HG02943 (cell line): ENCODE measurements around the gene HOXA13.

Experiments used
- ATAC-seq: cut with Tn5 transposase; IDR thresholded peaks from one replicate; pipeline ENCODE4 v1.9.1; 2021; ENCODE audit warnings: mild to moderate bottlenecking, low read depth, moderate library complexity; ENCODE audit not compliant: unreplicated experiment

HOXA13 gene

GRCh38 chr7:27161214-27161720 lies 38.6 kb downstream of the HOXA13 start:
- ATAC-seq, result no peak

GRCh38 chr7:27160546-27161213 lies 39.2 kb downstream of the HOXA13 start:
- ATAC-seq, result no peak

GRCh38 chr7:27160145-27160545 lies 39.7 kb downstream of the HOXA13 start:
- no peak for ATAC-seq

GRCh38 chr7:27159266-27160144 lies 40.4 kb downstream of the HOXA13 start:
- no peak for ATAC-seq

DNA sequence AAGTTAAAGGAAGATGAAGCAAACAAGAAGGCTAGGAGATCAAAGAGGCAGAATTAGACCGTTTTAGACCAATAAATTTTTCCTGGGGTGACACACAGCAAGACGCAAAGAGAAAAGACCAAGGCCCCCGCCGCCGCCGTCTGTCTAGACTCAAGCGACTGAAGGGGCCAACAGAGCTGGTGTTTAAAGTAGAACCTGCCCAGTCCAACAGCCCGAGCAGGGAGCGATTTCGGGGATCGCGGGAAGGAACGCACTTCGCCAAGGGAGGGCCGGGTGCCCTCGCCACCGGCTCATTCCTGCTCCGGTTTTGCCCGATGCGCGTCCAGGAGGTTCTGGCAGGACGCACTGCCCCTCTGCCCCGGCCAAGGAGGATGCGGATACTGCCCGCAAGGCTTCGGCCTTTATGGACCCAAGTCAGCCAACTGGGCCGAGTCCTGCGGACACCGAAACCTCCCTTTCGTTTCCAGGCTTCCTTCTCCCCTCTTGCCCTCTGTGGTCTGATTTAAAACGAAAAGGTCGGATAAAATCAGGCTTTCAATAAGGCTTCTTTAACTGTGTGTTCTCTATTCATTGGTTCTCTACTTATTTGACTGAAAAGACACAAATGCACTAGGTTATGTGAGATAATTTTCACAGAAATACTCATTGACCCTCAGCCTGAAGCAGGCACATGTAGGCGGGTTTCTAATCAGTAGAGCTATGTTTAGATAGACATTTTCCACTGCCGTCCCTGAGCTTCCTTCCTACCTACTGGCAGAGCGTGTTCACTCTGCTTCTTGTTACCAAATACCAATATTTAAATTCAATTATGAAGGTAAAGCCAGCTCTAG lies 41.2 kb downstream of the HOXA13 start:
- no peak for ATAC-seq

DNA sequence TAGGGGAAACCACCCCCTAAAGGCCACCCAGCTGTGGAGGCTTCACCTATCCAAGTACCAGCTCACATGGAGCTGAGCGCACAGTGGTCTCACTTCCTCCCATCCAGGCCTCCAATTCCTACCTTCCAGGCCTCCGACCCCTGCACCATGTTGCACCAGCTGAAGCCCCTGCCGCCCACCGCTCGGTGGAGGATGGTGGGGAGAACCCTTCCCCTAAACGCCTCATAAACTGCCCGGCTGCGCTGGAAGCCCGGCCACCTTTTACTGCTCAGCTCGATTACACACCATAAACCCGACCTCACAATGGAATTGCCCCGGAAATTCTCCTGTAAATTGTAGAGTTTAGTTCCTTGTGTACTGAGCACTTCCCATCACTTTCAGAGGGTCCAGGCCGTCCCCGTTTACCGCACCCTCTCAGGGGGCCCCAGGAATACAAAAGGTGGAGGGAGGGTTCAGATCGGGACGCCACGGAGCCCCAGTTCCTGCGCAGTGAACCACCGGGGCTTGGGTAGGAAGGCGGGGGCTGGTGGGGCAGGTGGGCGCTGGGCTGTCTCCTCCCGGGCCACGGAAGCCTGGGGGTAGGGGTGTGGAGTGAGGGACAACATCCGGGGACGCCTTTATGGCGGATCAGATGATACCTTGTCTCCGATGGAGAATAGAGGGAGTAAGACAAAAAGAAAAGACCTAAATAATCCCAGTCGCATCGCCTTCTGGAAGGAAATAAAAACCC lies 42.0 kb downstream of the HOXA13 start:
- no peak for ATAC-seq

- ATAC-seq, result no peak
These were observed 42.8 kb downstream of the HOXA13 start for GRCh38 chr7:27156916-27157701.

DNA sequence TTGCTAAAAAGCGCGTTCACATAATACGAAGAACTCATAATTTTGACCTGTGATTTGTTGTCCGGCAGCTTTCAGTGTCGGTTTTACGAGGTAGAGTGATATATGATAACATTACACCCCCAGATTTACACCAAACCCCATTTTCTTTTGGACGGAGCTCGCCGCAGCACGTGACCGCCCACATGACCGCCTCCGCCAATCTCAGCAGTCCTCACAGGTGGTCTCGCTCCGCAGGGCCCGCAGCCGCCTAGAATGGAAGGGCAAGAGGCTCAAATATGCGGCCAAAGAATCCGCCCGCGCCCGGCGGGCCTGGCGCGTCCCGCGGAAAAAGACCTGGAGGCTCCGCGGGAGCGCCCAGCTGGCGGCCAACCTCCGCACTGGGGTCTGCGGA lies 43.4 kb downstream of the HOXA13 start, which contains the start of gene HOXA7:
Gene HOXA7, minus strand, starts transcription at position 168 of the 391 bp plus-strand sequence. Its CDS starts 130 bp downstream, at position 38.
- ATAC-seq, result no peak

GRCh38 chr7:27155816-27156507 lies 43.9 kb downstream of the HOXA13 start:
- ATAC-seq, result no peak

- ATAC-seq, result no peak
These were observed 44.7 kb downstream of the HOXA13 start for GRCh38 chr7:27154901-27155815.

DNA sequence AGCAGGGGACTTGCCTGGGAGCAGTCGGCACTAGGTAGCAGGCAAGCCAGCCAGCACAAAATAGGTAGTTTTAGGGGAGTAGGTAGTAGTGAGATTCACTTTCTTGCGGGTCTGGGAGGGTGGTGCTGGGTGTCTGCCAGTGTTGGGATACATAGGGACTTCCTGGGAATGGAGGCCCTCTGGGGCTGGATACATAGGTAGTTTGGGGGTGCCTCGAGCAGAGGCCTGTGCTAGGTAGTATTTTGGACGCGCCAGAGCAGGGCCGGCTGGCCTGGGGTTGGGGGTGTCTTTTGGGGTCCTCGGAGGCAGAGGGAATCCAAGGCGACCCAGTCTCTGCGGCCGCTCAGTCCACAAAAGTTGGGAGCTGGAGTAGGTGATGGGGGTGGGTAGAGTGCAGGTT lies 45.5 kb downstream of the HOXA13 start:
- no peak for ATAC-seq

GRCh38 chr7:27153526-27153925 lies 46.4 kb downstream of the HOXA13 start:
- ATAC-seq, result no peak

- no peak for ATAC-seq
These were observed 47.0 kb downstream of the HOXA13 start for GRCh38 chr7:27152816-27153442.

GRCh38 chr7:27151931-27152815 lies 47.7 kb downstream of the HOXA13 start, which contains the start of gene HOXA3:
Gene HOXA3 (minus strand): TSS chr7:27152583. CDS start chr7:27110640, 41,943 bp downstream.
- ATAC-seq, result no peak

GRCh38 chr7:27151341-27151930 lies 48.5 kb downstream of the HOXA13 start:
- ATAC-seq, result no peak
